Endothelial cell of umbilical vein (primary cell): ENCODE results near the gene MAPK6. TPM values are rescaled to one million over a fixed set of nuclear protein-coding genes. Genes with fewer than 3 reads are reported as not detected.

Experiments used
- BruUV-seq: library from RNA; stranded (reverse); fragments of 400-500 nt; replicated peaks from 2 replicates; lab custom pipeline; 2021; lab: Mats Ljungman, UMichigan
- CTCF ChIA-PET: fragments of 300-600, 350-600 bp; sonication (Branson Sonifier 250); formaldehyde crosslinking; loops from one replicate; lab custom pipeline; 2021; ENCODE audit warnings: antibody characterized with exemption, inconsistent platforms; lab: Charles Lee
- POLR2A ChIA-PET: fragments of 300-600, 350-600 bp; sonication (Branson Sonifier 250); formaldehyde crosslinking; loops from one replicate; lab custom pipeline; 2021; ENCODE audit warnings: antibody characterized with exemption, inconsistent platforms; lab: Charles Lee
- DNase-seq: peaks from one replicate; pipeline ENCODE4 v3.0.0-alpha.2; 2011; ENCODE audit warnings: low read depth, low spot score
- FAIRE-seq: peaks from 2 replicates; lab custom pipeline; 2011; peaks lifted over from hg19 to GRCh38; lab: Jason Lieb, UNC
- H2AFZ ChIP-seq: 2 replicates; pipeline ENCODE4 v1.6.0; 2012; ENCODE audit warnings: low read depth, low read length, control low read depth, inconsistent platforms
- H3K27ac ChIP-seq: 2 replicates; pipeline ENCODE4 v1.5.1; 2011; ENCODE audit warnings: low read depth, mild to moderate bottlenecking, control low read depth, low read length, moderate library complexity; ENCODE audit not compliant: insufficient read depth
- H3K27me3 ChIP-seq, 2 experiments: 2 replicates each; pipeline versions ENCODE4 v1.6.0 to v1.6.1; 2011; ENCODE audit warnings: low read length in 2 of 2, mixed read lengths in 1 of 2; ENCODE audit not compliant: control insufficient read depth in 2 of 2, insufficient read depth in 2 of 2
- H3K36me3 ChIP-seq, 2 experiments: 2 replicates in 1 of 2; 3 replicates in 1 of 2; pipeline ENCODE4 v1.5.1; 2011; ENCODE audit warnings: low read length in 2 of 2, mild to moderate bottlenecking in 1 of 2, moderate library complexity in 1 of 2; ENCODE audit not compliant: control insufficient read depth in 2 of 2, insufficient read depth in 2 of 2; ENCODE audit errors: extremely low read depth in 1 of 2
- H3K4me1 ChIP-seq: 3 replicates; pipeline ENCODE4 v1.5.1; 2011; ENCODE audit warnings: mild to moderate bottlenecking, low read length; ENCODE audit not compliant: control insufficient read depth, insufficient read depth; ENCODE audit errors: extremely low read depth
- H3K4me2 ChIP-seq: 2 replicates; pipeline ENCODE4 v1.6.1; 2011; ENCODE audit warnings: low read length, control low read depth, mixed read lengths; ENCODE audit not compliant: insufficient read depth
- H3K4me3 ChIP-seq, 3 experiments: fragments of 200-600 bp in 1 of 3; sonication (generic), shearing (Covaris generic) in 1 of 3; replicated peaks in 1 of 3; 2 replicates each; pipeline ENCODE4 v1.5.1; 2011 to 2016; ENCODE audit warnings: control low read depth in 3 of 3, low read length in 3 of 3, mild to moderate bottlenecking in 2 of 3, inconsistent platforms in 1 of 3, low read depth in 1 of 3, moderate library complexity in 1 of 3; ENCODE audit not compliant: insufficient read depth in 1 of 3
- H3K79me2 ChIP-seq: 2 replicates; pipeline ENCODE4 v1.6.0; 2012; ENCODE audit warnings: low read length, inconsistent platforms; ENCODE audit not compliant: control insufficient read depth, insufficient read depth
- H3K9ac ChIP-seq: replicated peaks from 2 replicates; pipeline ENCODE3; 2011; ENCODE audit warnings: low read length, control low read depth; ENCODE audit not compliant: insufficient read depth; ENCODE audit errors: extremely low read depth
- H3K9me1 ChIP-seq: replicated peaks from 3 replicates; pipeline ENCODE4 v1.6.0; 2011; ENCODE audit warnings: mild to moderate bottlenecking, low read length; ENCODE audit not compliant: control insufficient read depth, insufficient read depth; ENCODE audit errors: extremely low read depth
- H3K9me3 ChIP-seq: replicated peaks from 2 replicates; pipeline ENCODE4 v1.5.1; 2012; ENCODE audit warnings: low read length, inconsistent platforms; ENCODE audit not compliant: control insufficient read depth, insufficient read depth
- H4K20me1 ChIP-seq: replicated peaks from 2 replicates; pipeline ENCODE3; 2011; ENCODE audit warnings: mild to moderate bottlenecking, low read length; ENCODE audit not compliant: control insufficient read depth, insufficient read depth; ENCODE audit errors: extremely low read depth
- EZH2 ChIP-seq: IDR thresholded peaks from 2 replicates; pipeline ENCODE4 v1.6.1; 2012; ENCODE audit warnings: borderline replicate concordance, low read depth, mild to moderate bottlenecking, moderate library complexity, low read length, inconsistent platforms; ENCODE audit not compliant: severe bottlenecking
- FOS ChIP-seq: IDR thresholded peaks from 2 replicates; pipeline ENCODE4 v1.6.1; 2011; ENCODE audit warnings: mild to moderate bottlenecking, low read length, moderate library complexity, borderline replicate concordance; ENCODE audit not compliant: insufficient read depth
- GATA2 ChIP-seq: IDR thresholded peaks from 2 replicates; pipeline ENCODE4 v1.7.0; 2011; ENCODE audit warnings: low read depth, mild to moderate bottlenecking, moderate library complexity, mixed read lengths, low read length; ENCODE audit not compliant: insufficient read length, insufficient read depth
- JUN ChIP-seq: IDR thresholded peaks from 2 replicates; pipeline ENCODE4 v1.6.1; 2011; ENCODE audit warnings: borderline replicate concordance, low read depth; ENCODE audit not compliant: insufficient read length, insufficient read depth
- MYC ChIP-seq: IDR thresholded peaks from one replicate; pipeline ENCODE4 v1.6.1; 2011; ENCODE audit warnings: mild to moderate bottlenecking, low read depth, low read length
- POLR2A ChIP-seq: IDR thresholded peaks from 2 replicates; pipeline ENCODE4 v1.6.1; 2012; ENCODE audit warnings: low read depth, mild to moderate bottlenecking, control low read depth, low read length
- POLR2AphosphoS5 ChIP-seq: IDR thresholded peaks from 2 replicates; pipeline ENCODE4 v1.6.1; 2012; ENCODE audit warnings: low read depth, mild to moderate bottlenecking, control low read depth, low read length, moderate library complexity; ENCODE audit not compliant: insufficient read depth
- dilution Hi-C: fragments of 300-500 bp; cut with MboI; formaldehyde crosslinking; loops from one replicate; pipeline ENCODE4 v1.15.0; 2019; ENCODE audit warnings: low sequenced_read_pairs; ENCODE audit not compliant: extremely low pct_ligation_motif_present
- intact Hi-C: fragments of 100-400 bp; cut with micrococcal nuclease; formaldehyde crosslinking; loops from one replicate; pipeline ENCODE4 v1.10.0; 2022
- polyA plus RNA-seq, 4 experiments: library from polyadenylated mRNA; depleted of rRNA in 3 of 4; stranded (reverse) in 3 of 4; unstranded in 1 of 4; fragments of >200 nt; gene quantifications; 2 replicates each; pipeline versions ENCODE4 v1.2.1 to v1.2.3, GENCODE V29; 2011 to 2012; ENCODE audit warnings: missing spikeins in 1 of 4
- total RNA-seq: library from RNA; stranded (reverse); gene quantifications from 2 replicates; pipeline ENCODE4 v1.2.3, GENCODE V29; 2021
- TF ChIP-seq, protein P1 (sequence below): IDR thresholded peaks from 2 replicates; pipeline ENCODE4 v1.6.1; 2011; ENCODE audit not compliant: insufficient read depth, insufficient read length
- TF ChIP-seq, protein P2 (sequence below), 2 donors: IDR thresholded peaks; 1 replicate in 1 of 2; 2 replicates in 1 of 2; pipeline ENCODE4 v1.5.1; 2011; ENCODE audit warnings: low read length in 2 of 2, mild to moderate bottlenecking in 2 of 2, moderate library complexity in 2 of 2, control low read depth in 1 of 2, inconsistent platforms in 1 of 2, low read depth in 1 of 2; ENCODE audit not compliant: insufficient read depth in 1 of 2; ENCODE audit errors: extremely low read depth in 1 of 2

MAPK6 gene
- total and polyA plus RNA-seq, 2 donors (not counting 3 experiments of a cell fraction or from before 2014, with no cell fraction given), result 10.9 to 37.4 TPM

DNA sequence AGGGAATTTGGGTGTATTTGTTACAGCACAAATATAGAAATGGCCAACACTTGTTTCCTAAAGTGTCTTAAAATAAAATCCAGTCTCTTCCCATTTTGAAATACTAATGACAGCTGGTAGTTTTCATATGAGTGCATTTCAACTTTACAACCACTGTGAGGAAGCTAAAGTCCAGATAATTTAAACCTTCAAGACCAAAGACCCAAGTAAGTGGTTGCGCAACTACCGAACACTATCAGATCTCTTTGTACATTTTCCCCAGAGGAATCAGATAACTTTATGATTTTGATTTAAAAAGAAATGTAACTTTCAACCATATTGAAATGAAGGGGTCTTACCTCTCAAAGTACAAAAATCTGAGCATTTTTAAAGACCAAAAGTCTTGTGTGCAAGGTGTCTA is 79.3 kb downstream of the MAPK6 start:
- Histone ChIP-seq H2AFZ (no peak overlapping the region), H3K4me1 (peaks cover 37% of the 10 kb centered on the region), H3K27me3 (no peaks in the 10 kb centered on the region), H3K27ac (no peak overlapping the region), H4K20me1 (no peaks in the 10 kb centered on the region), H3K36me3 (no peaks in the 10 kb centered on the region), H3K9me3 (no peaks in the 10 kb centered on the region), H3K9me1 (no peaks in the 10 kb centered on the region), H3K9ac (no peak overlapping the region), H3K4me3 (no peak overlapping the region), H3K79me2 (no peaks in the 10 kb centered on the region), H3K4me2 (no peak overlapping the region)
- no peak for FAIRE-seq
- TF ChIP-seq, protein P1, sequence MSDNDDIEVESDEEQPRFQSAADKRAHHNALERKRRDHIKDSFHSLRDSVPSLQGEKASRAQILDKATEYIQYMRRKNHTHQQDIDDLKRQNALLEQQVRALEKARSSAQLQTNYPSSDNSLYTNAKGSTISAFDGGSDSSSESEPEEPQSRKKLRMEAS, result no peak
- TF ChIP-seq POLR2A, result no peak
- no peak for TF ChIP-seq MYC
- TF ChIP-seq EZH2, result no peak
- no peak for TF ChIP-seq JUN
- no peak for TF ChIP-seq FOS
- TF ChIP-seq, protein P2, sequence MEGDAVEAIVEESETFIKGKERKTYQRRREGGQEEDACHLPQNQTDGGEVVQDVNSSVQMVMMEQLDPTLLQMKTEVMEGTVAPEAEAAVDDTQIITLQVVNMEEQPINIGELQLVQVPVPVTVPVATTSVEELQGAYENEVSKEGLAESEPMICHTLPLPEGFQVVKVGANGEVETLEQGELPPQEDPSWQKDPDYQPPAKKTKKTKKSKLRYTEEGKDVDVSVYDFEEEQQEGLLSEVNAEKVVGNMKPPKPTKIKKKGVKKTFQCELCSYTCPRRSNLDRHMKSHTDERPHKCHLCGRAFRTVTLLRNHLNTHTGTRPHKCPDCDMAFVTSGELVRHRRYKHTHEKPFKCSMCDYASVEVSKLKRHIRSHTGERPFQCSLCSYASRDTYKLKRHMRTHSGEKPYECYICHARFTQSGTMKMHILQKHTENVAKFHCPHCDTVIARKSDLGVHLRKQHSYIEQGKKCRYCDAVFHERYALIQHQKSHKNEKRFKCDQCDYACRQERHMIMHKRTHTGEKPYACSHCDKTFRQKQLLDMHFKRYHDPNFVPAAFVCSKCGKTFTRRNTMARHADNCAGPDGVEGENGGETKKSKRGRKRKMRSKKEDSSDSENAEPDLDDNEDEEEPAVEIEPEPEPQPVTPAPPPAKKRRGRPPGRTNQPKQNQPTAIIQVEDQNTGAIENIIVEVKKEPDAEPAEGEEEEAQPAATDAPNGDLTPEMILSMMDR (IDR thresholded peaks at IDR 0.05; ENCODE audit: extremely low read depth in 1 of 2, insufficient read depth in 1 of 2, low read depth in 1 of 2, low read length in 2 of 2), result no peak
- TF ChIP-seq GATA2, result no peak
- TF ChIP-seq POLR2AphosphoS5, result no peak
- DNase-seq, result no peak
- dilution Hi-C loops (no loop called here), intact Hi-C loops (no loop called here)
- ChIA-PET CTCF (interaction anchor here (1.5 to 1.7 kb wide), 2 partner anchors 19 to 41 kb away, joined by 3 to 16 read pairs; no protein-coding TSS in a partner anchor), POLR2A (no interaction called here)
- no TSS peak for BruUV-seq
